ENCODE data around the gene IL17C. TPM values are rescaled to one million over a fixed set of nuclear protein-coding genes. Genes with fewer than 3 reads are reported as not detected.

IL17C gene
- total RNA-seq, 4 donors from 2014 or later, result not detected

- TF ChIP-seq CTCF (IDR thresholded peaks at IDR 0.05; ENCODE audit: low read depth), result no peak
Measured at GRCh38 chr16:88649195-88649923, 11.0 kb downstream of the IL17C start.

- no peak for TF ChIP-seq CTCF (IDR thresholded peaks at IDR 0.05; ENCODE audit: low read depth)
Measured at GRCh38 chr16:88649924-88650748, 11.8 kb downstream of the IL17C start.

- no peak for TF ChIP-seq CTCF (IDR thresholded peaks at IDR 0.05; ENCODE audit: low read depth)
Measured at GRCh38 chr16:88650749-88651275, 12.4 kb downstream of the IL17C start, which contains the start of gene CYBA. Gene CYBA, minus strand, starts transcription at chr16:88651053. Its CDS starts 40 bp downstream, at chr16:88651013.

- no peak for TF ChIP-seq CTCF (IDR thresholded peaks at IDR 0.05; ENCODE audit: low read depth)
Measured at GRCh38 chr16:88651276-88651988, 13.1 kb downstream of the IL17C start.

- no peak for TF ChIP-seq CTCF (IDR thresholded peaks at IDR 0.05; ENCODE audit: low read depth)
Measured at GRCh38 chr16:88651989-88652761, 13.8 kb downstream of the IL17C start.

- no peak for TF ChIP-seq CTCF (IDR thresholded peaks at IDR 0.05; ENCODE audit: low read depth)
Measured at GRCh38 chr16:88652762-88653063, 14.3 kb downstream of the IL17C start.
